Adipose tissue (tissue), 3 donors: ENCODE measurements around the gene TSPAN4. TPM values are rescaled to one million over a fixed set of nuclear protein-coding genes. Genes with fewer than 3 reads are reported as not detected.

Source experiments
- H3K27ac ChIP-seq: one replicate; pipeline ENCODE4 v1.5.1; 2013; ENCODE audit warnings: low read depth, low read length
- WGBS, 3 donors: extraction: QIAGEN DNeasy Blood & Tissue Kit; methylation state at CpG; one replicate each; pipeline ENCODE4 v1.1.7; 2013; 5-methylcytosine and 5-hydroxymethylcytosine counted together
- polyA plus RNA-seq, 3 donors: library from polyadenylated mRNA; stranded (reverse); fragments of 200-250 nt; gene quantifications; one replicate each; pipeline ENCODE4 v1.2.3, GENCODE V29; 2013
- donor health status: healthy with polysubstance abuse.
- donor health status: Bipolar disorder and iron deficiency.
- donor health status: healthy.

The TSPAN4 gene
- polyA plus RNA-seq, 3 donors = 34.1 to 122 (median 115) TPM

DNA sequence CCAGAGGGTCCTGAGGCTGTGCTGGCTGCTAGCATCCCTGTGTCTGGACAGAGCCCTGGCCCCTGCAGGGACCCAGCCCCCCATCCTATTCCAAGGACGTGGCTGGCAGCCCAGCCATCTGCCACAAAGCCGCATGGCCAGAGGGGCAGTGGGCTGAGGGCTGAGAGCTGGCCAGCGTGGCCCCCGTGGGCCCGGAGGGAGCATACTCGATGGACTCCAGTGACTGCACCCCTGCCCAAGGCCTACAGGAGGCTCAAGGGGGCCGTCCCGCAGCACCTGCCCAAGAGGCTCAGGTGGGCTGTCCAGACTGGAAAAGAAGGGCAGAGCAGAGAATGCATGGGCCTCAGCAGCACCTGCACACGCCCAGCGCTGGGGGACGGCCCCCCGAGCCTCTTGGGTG lies 13.1 kb downstream of the TSPAN4 start:
- no peak overlapping the region for H3K27ac ChIP-seq
- WGBS, 3 donors = 88 to 93% (median 91%) methylated on average over 12 of the region's 12 CpGs

DNA sequence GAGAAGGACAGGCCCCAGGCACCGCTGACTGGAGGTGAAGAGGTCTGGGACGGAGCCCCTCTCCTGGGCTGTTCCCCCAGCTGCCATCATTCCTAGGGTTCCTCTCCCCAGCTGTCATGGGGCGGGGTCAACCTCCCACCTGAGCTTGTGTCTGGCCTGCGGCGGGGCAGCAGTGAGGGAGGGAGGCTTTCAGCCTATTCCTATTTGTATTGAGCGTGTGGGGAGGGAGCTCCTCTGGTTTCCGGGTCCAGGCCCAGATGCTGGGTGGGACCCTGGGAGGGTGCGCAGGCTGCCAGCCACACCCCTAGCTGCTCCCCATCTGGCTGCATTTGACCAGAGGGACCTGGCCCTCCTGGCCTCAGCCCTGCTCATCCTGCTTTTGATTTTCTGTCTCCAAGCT lies 13.7 kb downstream of the TSPAN4 start:
- 64 to 81% (median 73%) methylated on average over 8 of the region's 8 CpGs for WGBS, 3 donors

DNA sequence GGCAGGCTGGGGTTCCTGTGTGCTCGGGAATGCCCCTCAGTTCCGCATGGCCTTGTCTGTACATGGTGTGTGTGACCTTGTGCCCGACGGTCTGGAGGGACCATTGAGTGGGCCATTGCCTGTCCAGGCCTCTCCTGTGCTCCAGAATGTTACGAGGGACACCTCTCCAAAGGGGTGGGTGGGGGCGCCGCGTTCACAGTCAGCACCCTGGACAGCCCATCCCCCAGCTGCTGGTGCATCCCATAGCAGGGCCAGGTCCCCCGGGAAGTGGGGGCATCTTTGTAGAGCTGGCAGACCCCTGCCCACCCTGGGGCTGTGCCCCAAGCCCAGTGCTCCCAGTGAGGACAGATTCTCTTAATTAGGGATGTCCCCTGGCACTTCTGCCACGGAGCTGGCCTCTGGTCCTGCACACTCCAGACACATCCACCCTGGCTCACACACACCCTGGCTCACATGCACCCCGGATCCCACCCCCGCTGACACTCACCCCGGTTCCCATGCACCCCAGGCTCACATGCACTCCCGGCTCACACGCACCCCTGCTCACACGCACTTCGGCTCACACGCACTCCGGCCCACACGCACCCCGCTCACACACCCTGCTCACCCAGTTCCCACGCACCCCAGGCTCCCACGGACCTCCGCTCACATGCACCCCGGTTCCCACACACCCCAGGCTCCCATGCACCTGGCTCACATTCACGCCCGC lies 15.6 kb downstream of the TSPAN4 start:
- 82 to 84% (median 82%) methylated on average over 24 to 27 of the region's 27 CpGs for WGBS, 3 donors

More for the DNA sequence above, 13.7 kb downstream of the TSPAN4 start:
- no peak overlapping the region for H3K27ac ChIP-seq

DNA sequence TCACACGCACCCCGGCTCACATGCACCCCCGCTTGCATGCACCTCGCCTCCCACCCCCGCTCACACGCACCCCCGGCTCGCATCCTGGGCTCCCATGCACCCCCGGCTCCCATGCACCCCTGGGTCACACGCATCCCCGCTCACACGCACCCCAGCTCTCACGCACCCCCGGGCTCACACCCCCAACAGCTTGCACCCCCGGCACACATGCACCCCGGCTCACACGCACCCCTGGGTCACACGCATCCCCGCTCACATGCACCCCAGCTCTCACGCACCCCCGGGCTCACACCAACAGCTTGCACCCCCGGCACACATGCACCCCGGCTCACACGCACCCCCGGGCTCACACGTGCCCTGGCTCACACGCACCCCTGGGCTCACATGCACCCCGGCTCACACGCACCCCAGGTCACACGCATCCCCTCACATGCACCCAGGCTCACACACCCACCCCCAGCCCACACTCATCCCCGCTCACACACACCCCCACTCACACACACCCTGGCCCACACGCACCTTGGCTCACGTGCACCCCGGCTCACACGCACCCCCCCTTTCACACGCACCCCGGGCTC lies 16.2 kb downstream of the TSPAN4 start:
- 82 to 89% (median 87%) methylated on average over 31 to 37 of the region's 37 CpGs for WGBS, 3 donors
- no peak overlapping the region for H3K27ac ChIP-seq

More for the DNA sequence above, 15.6 kb downstream of the TSPAN4 start:
- no peak overlapping the region for H3K27ac ChIP-seq

DNA sequence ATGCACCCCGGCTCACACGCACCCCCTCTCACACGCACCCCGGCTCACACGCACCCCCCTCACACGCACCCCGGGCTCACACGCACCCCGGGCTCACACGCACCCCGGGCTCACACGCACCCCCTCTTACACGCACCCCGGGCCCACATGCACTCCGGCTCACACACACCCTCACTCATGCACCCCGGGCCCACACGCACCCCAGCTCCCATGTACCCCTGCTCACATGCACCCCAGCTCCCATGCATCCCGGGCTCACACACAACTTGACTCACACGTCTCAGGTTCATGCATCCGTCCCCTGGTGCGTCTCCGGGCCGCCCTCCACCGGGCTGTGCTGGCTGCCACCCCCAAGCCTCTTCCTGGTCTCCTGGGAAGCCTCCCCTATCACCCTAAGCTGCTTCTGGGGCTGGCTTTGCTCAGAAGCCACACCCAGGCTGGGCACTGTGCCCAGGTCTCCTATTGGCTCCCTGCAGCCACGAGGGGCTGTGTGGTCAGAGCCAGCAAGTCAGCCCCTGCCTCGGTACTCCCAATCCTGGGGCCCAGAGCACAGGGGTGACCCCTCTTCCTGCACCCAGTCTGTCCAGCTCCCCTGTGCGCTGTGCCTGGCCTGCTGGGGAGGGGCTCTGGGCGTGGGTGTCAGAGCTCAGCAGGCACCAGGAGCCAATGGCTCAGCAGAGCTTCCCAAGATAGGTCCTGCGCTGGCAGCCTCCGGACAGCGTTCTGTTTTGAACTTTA lies 16.9 kb downstream of the TSPAN4 start:
- 46 to 60% (median 58%) methylated on average over 20 to 31 of the region's 31 CpGs for WGBS, 3 donors
- H3K27ac ChIP-seq = no peak overlapping the region

DNA sequence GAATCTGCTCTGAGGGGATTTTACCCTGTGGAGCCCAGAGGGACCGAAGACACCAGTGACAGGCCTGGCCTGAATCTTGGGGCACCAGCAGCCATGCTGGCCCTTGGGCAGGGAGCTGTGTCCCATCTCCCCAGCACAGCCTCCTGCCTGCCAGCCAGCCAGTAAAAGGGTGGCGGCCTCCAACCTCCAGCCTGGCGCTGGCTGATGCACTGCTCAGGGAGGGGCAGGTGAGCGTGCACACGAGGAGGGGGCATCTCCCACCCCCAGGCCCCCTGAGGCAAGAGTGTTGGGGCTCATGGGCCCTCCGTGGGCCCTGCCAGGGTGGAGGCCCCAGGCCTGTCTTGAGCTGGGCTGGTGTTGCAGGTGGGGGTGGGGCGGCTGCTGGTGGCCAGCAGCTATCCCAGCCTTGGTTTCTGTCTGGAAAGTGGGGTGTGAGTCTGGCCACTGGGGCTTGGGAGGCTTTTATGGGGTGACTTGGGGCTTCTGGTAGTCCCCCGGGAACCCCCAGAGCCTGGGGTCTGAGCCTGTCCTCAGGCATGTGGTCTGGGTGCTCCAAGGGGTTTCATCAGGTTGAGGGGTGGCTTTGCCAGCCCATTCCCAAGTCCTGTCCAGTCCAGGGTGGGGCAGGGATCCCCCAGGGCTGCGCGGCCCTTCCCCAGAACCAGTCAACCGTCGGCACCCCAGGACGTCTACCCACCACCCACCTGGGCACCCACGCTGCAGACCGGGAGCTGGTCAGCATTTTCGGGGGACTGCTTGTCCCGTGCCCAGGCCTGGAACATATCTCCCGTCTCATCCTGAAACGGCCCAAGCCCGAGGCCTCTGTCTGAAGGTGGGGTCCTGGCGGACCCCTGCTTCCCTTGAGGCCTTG lies 17.8 kb downstream of the TSPAN4 start:
- WGBS, 3 donors = 83 to 86% (median 85%) methylated on average over 20 to 21 of the region's 21 CpGs
- no peak overlapping the region for H3K27ac ChIP-seq

DNA sequence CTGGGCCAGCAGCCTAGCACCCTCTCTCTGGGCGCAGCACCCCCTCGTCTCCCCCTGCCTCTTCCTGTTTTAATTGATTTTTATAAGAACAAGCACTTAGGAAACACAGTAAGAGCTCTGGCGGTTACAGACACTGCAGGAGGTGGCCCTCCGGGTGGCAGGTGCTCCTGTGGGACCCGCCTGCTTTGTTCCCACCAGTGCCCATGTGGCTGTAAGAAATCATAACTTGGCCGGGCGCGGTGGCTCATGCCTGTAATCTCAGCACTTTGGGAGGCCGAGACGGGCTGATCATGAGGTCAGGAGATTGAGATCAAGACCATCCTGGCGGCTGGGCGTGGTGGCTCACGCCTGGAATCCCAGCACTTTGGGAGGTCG lies 18.4 kb downstream of the TSPAN4 start:
- no peak overlapping the region for H3K27ac ChIP-seq
- 83 to 92% (median 91%) methylated on average over 14 of the region's 14 CpGs for WGBS, 3 donors

DNA sequence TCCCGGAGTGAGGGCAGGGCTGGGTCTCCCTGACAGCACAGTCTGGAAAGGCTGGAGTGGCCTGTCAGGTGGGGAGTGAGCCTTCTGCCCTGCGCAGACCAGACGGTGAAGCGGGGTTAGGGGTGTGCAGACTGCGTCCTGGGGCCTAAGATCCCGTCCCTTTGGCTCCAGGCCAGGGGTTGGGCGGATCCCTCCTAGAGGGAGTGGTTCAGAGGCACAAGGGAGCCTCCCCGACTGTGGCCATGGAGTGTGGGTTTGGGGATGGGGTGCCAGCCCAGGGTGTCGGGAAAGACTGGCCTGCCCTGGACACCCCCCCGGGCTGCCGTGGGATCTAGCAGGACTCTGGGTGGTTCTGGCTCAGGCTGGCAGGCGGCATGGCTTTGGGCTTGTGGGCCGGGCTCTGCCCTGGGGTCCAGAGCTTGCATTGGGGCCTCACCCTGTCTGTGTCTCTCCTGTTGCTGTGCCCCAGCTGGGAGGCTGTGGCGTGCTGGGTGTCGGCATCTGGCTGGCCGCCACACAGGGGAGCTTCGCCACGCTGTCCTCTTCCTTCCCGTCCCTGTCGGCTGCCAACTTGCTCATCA lies 19.5 kb downstream of the TSPAN4 start:
- H3K27ac ChIP-seq = no peak overlapping the region
- WGBS, 3 donors = 64 to 68% (median 65%) methylated on average over 19 to 20 of the region's 20 CpGs

DNA sequence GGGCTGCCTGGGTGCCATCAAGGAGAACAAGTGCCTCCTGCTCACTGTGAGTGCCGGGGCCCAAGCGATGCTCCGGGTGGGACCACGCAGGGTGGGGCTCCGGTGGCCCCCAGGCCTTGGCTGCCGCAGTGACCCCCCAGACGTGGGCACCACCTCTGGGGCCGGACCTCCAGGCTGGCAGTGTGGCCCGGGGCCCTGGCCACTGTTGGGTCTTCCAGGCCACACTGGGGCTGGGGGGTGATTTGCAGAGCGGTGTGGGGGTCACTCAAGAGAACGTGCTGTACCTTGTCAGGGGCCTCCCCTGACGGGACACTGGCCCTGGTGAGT lies 20.0 kb downstream of the TSPAN4 start:
- WGBS, 3 donors = 85 to 87% (median 85%) methylated on average over 11 to 12 of the region's 12 CpGs
- H3K27ac ChIP-seq = no peak overlapping the region

DNA sequence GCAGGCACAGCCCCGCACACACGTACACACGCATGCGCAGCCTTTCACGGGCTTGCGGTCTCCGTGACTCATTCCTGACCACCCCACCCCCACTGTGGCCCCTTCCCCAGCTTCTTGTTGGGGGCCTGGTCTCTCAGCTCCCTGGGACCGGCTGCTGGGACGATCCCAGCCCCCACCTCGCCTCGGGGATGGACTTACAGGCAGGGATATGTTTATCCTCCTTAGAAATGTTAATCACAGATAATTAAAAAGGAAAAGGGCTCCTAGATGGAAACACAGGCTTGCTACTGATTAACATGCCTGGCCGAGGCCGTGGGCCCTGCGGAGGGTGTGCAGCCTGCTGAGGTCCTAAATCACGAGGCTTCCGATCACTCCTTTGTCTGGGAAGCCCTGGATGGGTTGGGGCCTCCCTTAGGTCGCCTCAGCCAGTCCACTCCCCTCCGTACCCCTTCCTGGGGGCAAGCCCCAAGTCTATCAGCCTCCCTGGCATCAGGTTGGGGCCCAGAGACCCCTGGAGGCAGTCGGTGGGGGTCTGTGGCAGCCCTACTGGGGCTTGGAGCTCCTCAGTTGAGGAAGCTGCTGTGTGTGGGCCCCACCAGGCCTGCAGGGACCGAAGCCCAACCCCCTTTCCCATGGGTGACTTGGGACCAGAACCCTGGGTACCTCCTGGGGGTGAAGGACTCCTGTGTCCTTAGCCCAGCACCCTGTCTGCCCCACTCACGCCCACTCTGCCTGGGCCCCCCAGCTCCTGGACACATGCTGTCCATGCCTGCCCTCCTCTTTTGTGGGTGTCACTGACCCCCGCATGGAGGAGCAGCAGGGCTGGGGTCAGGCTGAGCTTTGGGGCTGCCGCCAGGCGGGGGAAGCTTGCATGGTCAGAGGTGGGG lies 20.6 kb downstream of the TSPAN4 start:
- 78 to 88% (median 83%) methylated on average over 24 of the region's 24 CpGs for WGBS, 3 donors
- no peak overlapping the region for H3K27ac ChIP-seq

DNA sequence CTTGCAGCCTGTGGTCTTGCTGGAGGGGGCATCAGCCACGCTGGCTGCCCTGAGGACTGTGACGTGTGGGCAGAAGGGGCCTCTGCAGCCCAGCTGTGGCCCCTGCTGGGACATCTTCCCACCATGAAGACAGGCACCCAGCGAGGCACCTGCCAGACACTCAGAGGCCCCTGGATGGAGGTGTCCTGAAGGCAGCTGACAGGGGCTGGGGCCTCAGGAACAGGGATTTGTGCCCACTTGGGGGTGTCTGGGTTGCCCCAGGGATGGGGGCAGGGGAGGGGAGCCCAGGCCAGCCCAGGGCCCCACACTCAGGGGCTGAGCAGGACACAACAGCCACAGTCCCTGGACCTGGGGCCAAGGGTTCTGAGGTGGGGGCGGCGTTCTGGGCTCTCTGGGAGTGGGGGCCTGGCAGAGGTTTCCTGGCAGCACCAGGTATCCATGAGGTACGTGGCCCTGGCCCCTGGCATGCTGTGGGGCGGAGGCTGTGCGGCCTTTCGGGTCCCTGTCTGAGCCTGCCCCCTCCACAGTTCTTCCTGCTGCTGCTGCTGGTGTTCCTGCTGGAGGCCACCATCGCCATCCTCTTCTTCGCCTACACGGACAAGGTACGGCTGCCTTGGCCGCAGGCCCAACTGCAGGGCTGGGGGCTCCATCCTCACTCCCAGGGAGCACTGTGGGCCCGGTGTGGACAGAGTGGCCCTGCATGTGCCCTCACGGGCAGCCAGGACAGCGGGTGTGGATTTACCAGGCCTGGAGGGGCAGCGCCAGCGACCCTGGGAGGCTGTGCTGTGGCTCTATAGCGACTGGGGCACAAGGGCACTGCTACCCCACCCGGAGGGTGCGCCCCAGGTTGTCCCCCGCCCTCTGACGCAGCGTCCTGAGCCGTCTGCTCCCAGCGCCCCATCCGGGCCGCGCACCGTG lies 21.5 kb downstream of the TSPAN4 start:
- 90 to 95% (median 92%) methylated on average over 30 to 31 of the region's 31 CpGs for WGBS, 3 donors

DNA sequence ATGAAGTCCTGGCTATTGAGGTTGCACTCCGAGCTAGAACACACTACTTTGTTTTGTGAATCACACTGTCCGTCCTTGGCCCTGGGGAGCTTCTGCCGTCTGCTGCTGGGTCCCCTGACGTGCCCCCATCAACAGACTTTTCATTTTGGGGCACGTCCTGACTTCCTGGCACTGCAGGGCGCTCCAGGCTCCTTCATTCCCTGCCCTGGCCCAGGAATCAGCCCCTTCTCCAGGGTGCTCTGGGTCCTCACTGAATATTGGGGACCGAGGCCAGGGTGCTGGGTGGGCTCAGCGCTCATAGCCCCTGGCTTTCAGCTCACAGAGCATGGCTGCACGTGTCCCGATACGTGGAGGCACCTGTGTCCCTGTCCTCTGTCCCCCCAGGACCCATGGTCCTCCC lies 22.2 kb downstream of the TSPAN4 start:
- 89 to 94% (median 91%) methylated on average over 9 to 10 of the region's 11 CpGs for whole genome bisulfite sequencing, 3 donors
- H3K27ac ChIP-seq = no peak overlapping the region

More for the DNA sequence above, 21.5 kb downstream of the TSPAN4 start:
- H3K27ac ChIP-seq = no peak overlapping the region

DNA sequence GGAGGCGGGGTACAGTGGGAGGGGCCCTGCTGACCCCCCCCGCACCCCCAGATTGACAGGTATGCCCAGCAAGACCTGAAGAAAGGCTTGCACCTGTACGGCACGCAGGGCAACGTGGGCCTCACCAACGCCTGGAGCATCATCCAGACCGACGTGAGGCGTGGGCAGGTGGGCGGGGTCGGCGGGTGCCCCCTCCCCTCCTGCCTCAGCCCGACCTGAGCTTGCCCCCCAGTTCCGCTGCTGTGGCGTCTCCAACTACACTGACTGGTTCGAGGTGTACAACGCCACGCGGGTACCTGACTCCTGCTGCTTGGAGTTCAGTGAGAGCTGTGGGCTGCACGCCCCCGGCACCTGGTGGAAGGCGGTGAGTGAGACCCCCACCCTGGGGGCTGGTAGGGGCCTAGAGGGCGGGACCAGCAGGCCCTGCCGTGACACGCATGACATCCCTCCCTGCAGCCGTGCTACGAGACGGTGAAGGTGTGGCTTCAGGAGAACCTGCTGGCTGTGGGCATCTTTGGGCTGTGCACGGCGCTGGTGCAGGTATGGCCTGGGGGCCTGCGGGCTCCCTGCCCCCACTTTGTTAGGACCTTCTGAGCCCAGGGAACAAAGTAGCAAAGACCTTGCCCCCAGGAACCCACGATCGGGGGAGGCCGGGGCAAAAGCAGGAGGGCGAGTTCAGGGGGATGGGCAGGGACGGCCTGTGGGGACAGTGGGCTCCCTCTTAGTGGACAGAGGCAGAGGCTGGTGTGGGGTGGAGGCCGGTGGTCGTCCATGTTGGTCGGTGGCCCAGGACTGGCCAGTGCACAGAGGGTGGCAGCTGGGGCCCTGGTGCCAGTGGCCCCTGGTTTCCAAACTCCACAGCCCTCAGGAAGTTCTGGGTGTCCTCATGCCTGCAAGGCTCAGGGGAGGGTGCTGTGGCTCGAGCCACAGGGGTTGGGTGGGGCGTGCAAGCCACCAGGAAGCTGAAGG lies 23.1 kb downstream of the TSPAN4 start:
- no peak overlapping the region for H3K27ac ChIP-seq
- 81 to 84% (median 82%) methylated on average over 39 to 41 of the region's 41 CpGs for WGBS, 3 donors

DNA sequence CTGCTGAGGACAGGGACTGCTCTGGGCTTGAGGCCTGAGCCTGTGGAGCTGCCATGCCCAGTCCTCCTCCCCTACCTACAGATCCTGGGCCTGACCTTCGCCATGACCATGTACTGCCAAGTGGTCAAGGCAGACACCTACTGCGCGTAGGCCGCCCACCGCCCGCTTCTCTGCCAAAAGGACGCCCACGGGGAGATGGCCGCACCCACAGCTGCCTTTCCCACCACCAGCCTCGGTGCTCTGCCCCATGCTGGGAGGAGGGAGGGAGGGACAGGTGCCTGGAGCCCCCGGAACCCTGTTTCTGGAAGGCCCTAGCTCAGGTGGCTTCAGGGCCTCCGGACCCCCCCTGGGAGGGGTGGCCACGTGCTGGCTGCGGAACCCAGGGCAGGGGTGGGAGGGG lies 23.8 kb downstream of the TSPAN4 start:
- WGBS, 3 donors = 86 to 91% (median 91%) methylated on average over 12 to 14 of the region's 14 CpGs
- no peak overlapping the region for H3K27ac ChIP-seq

DNA sequence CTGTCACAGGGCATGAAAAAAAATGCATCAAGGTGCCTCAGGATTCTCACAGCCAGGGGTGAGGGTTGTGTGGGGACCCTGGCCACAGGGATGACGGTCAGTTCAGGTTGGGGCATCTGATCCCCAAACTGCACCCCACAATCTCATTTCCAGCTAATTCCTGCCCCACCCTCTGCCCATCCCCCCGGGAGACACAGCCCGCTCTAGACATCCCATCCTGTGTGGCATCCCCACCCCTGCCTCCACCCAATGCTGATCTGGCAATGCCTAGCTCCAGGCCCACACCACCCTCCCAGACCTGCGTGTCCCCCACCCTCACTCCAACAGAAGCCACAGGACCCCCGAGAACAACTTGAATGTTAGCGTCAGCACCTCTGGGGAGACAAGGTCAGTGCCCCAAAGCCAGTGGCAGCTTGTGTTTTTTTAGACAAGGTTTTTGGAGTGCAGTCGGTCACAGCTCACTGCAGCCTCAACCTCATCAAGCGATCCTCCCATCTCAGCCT lies 25.3 kb downstream of the TSPAN4 start:
- 73 to 87% (median 85%) methylated on average over 8 of the region's 8 CpGs for WGBS, 3 donors
- no peak overlapping the region for H3K27ac ChIP-seq
